ENCODE data around the gene ZBED6.

- TF ChIP-seq POLR2A (IDR thresholded peaks at IDR 0.05; ENCODE audit: extremely low read depth, insufficient read length), result no peak
- no peak for TF ChIP-seq CTCF (IDR thresholded peaks at IDR 0.05; ENCODE audit: low read depth, low read length)
- no peak for TF ChIP-seq MAX (IDR thresholded peaks at IDR 0.05; ENCODE audit: low read depth, low read length)
- no peak for TF ChIP-seq MYC (IDR thresholded peaks at IDR 0.05; ENCODE audit: low read depth, low read length)
Measured at GRCh38 chr1:203796236-203796605, 798 bp downstream of the ZBED6 start.
